SK-N-SH treated with all-trans-retinoic acid at 6 μM for 48 hours (cell line): ENCODE results near the gene HSF4.

ENCODE experiments used
- ATAC-seq: fragments of 200-7000 bp; cut with Tn5 transposase; 3 replicates; pipeline ENCODE4 v1.9.1; 2020; ENCODE audit warnings: mild to moderate bottlenecking, moderate library complexity
- ARNTL ChIP-seq: fragments of 450-650 bp; formaldehyde crosslinking; IDR thresholded peaks from 2 replicates; pipeline ENCODE4 v1.5.0; 2020; ENCODE audit warnings: low read depth, mild to moderate bottlenecking, moderate library complexity, borderline replicate concordance
- BACH2 ChIP-seq: fragments of 250-450 bp; sonication (Bioruptor Pico); IDR thresholded peaks from 2 replicates; pipeline ENCODE4 v1.9.0; 2021; ENCODE audit warnings: mild to moderate bottlenecking, borderline replicate concordance
- CSDC2 ChIP-seq: fragments of 250-450 bp; sonication (Bioruptor Pico); IDR thresholded peaks from 2 replicates; pipeline ENCODE4 v1.5.0; 2020; ENCODE audit warnings: mild to moderate bottlenecking, moderate library complexity
- GLIS3 ChIP-seq: fragments of 250-450 bp; sonication (Bioruptor Pico); IDR thresholded peaks from 2 replicates; pipeline ENCODE4 v1.5.0; 2020; ENCODE audit warnings: mild to moderate bottlenecking, moderate library complexity
- ISL1 ChIP-seq: fragments of 250-450 bp; sonication (Bioruptor Pico); IDR thresholded peaks from 2 replicates; pipeline ENCODE4 v2.1.2; 2022; ENCODE audit warnings: mild to moderate bottlenecking, moderate library complexity
- OSR1 ChIP-seq: fragments of 250-450 bp; sonication (Bioruptor Pico); IDR thresholded peaks from 2 replicates; pipeline ENCODE4 v1.8.0; 2022; ENCODE audit warnings: moderate library complexity, mild to moderate bottlenecking, inconsistent platforms
- POU6F1 ChIP-seq: fragments of 250-450 bp; sonication (Bioruptor Pico); IDR thresholded peaks from 2 replicates; pipeline ENCODE4 v1.8.0; 2021; ENCODE audit warnings: low read depth, mild to moderate bottlenecking, moderate library complexity, borderline replicate concordance
- PPARA ChIP-seq: fragments of 250-450 bp; sonication (Bioruptor Pico); IDR thresholded peaks from 2 replicates; pipeline ENCODE4 v1.5.0; 2020; ENCODE audit warnings: mild to moderate bottlenecking, borderline replicate concordance
- RARB ChIP-seq: fragments of 250-450 bp; sonication (Bioruptor Pico); IDR thresholded peaks from 2 replicates; pipeline ENCODE4 v1.8.0; 2021; ENCODE audit warnings: mild to moderate bottlenecking, moderate library complexity
- TCF4 ChIP-seq: fragments of 250-450 bp; sonication (Bioruptor Pico); IDR thresholded peaks from 2 replicates; pipeline ENCODE4 v1.8.0; 2021; ENCODE audit warnings: mild to moderate bottlenecking, moderate library complexity, borderline replicate concordance
- TOX ChIP-seq: fragments of 250-450 bp; sonication (Bioruptor Pico); IDR thresholded peaks from 2 replicates; pipeline ENCODE4 v1.8.0; 2021; ENCODE audit warnings: mild to moderate bottlenecking, moderate library complexity, borderline replicate concordance
- ZC3H10 ChIP-seq: fragments of 250-450 bp; sonication (Bioruptor Pico); IDR thresholded peaks from 2 replicates; pipeline ENCODE4 v1.5.1; 2021; ENCODE audit warnings: mild to moderate bottlenecking, moderate library complexity
- ZFP3 ChIP-seq: fragments of 250-450 bp; sonication (Bioruptor Pico); IDR thresholded peaks from 2 replicates; pipeline ENCODE4 v1.5.0; 2020; ENCODE audit warnings: mild to moderate bottlenecking, moderate library complexity
- ZFP30 ChIP-seq: fragments of 450-650 bp; formaldehyde crosslinking; IDR thresholded peaks from 2 replicates; pipeline ENCODE4 v1.5.0; 2022; ENCODE audit warnings: mild to moderate bottlenecking, moderate library complexity
- ZNF565 ChIP-seq: fragments of 450-650 bp; formaldehyde crosslinking; conservative IDR thresholded peaks from 2 replicates; pipeline ENCODE4 v1.5.0; 2020; ENCODE audit warnings: low read depth, mild to moderate bottlenecking, moderate library complexity
- ZNF70 ChIP-seq: fragments of 450-650 bp; formaldehyde crosslinking; IDR thresholded peaks from 2 replicates; pipeline ENCODE4 v1.5.0; 2020; ENCODE audit warnings: mild to moderate bottlenecking, moderate library complexity
- ZNF8 ChIP-seq: fragments of 450-650 bp; formaldehyde crosslinking; IDR thresholded peaks from 2 replicates; pipeline ENCODE4 v1.5.0; 2020; ENCODE audit warnings: mild to moderate bottlenecking, moderate library complexity
- TF ChIP-seq, protein P1 (sequence below): fragments of 250-450 bp; sonication (Bioruptor Pico); IDR thresholded peaks from 2 replicates; pipeline ENCODE4 v1.8.0; 2020; ENCODE audit warnings: mild to moderate bottlenecking, moderate library complexity, borderline replicate concordance
- TF ChIP-seq, protein P2 (sequence below): fragments of 250-450 bp; sonication (Bioruptor Pico); IDR thresholded peaks from 2 replicates; pipeline ENCODE4 v1.5.1; 2020; ENCODE audit warnings: low read depth, mild to moderate bottlenecking, moderate library complexity

HSF4 gene

GRCh38 chr16:67190041-67190440 is 25.5 kb downstream of the HSF4 start, which contains the start of gene EXOC3L1:
Gene EXOC3L1 (minus strand): TSS chr16:67190136. CDS start chr16:67189676, 460 bp downstream.
- TF ChIP-seq ARNTL (CRISPR knock-in tag) (no peak), CSDC2 (CRISPR knock-in tag) (no peak), GLIS3 (CRISPR knock-in tag) (no peak), TCF4 (no peak), OSR1 (no peak), ZNF565 (CRISPR knock-in tag) (no peak), ZFP30 (no peak), TOX (CRISPR knock-in tag) (no peak), ZNF8 (CRISPR knock-in tag) (no peak), BACH2 (CRISPR knock-in tag) (no peak), POU6F1 (CRISPR knock-in tag) (no peak), ZFP3 (no peak), PPARA (CRISPR knock-in tag) (no peak)
- TF ChIP-seq, protein P1, sequence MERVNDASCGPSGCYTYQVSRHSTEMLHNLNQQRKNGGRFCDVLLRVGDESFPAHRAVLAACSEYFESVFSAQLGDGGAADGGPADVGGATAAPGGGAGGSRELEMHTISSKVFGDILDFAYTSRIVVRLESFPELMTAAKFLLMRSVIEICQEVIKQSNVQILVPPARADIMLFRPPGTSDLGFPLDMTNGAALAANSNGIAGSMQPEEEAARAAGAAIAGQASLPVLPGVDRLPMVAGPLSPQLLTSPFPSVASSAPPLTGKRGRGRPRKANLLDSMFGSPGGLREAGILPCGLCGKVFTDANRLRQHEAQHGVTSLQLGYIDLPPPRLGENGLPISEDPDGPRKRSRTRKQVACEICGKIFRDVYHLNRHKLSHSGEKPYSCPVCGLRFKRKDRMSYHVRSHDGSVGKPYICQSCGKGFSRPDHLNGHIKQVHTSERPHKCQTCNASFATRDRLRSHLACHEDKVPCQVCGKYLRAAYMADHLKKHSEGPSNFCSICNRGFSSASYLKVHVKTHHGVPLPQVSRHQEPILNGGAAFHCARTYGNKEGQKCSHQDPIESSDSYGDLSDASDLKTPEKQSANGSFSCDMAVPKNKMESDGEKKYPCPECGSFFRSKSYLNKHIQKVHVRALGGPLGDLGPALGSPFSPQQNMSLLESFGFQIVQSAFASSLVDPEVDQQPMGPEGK (CRISPR knock-in tag), result no peak
- no peak for ATAC-seq

DNA sequence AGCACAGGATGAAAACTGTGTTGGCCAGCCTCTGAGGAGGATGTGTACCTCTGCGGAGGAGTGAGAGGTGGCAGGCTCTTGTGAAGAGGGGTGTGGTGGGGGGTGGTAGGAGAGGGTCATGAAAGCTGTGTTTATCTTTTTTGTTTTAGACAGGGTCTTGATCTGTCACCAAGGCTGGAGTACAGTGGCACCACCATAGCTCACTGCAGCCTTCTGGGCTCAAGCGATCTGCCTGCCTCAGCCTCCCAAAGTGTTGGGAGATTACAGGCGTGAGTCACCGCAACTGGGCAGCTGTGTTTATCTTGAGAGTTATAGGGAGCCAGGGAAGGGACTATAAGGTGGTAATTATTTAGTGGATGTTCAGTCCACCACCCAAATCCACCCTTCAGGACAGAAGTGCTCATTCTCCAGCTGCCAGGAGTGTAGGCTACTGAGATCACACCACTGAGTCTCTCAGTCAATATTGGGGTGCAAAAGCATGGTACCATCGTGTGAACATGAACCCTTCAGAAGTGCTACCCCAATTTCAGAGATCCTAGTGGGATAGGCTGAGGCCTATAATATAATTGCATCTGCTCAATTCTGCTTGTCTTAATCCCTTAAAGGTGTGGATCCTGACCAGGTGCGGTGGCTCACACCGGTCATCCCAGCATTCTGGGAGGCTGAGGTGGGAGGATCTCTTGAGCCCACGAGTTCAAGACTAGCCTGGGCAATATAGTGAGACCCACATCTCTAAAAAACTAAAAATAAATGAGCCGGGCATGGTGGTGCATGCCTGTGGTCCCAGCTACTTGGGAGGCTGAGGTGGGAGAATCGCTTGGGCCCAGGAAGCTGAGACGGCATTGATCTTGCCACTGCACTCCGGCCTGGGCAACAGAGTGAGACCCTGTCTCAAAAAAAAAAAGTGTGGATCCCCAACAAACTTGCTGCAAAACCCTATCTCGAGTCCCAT is 26.2 kb downstream of the HSF4 start:
- TF ChIP-seq ZC3H10 (CRISPR knock-in tag) (no peak), ZNF8 (CRISPR knock-in tag) (no peak), RARB (no peak), TOX (CRISPR knock-in tag) (no peak), PPARA (CRISPR knock-in tag) (no peak), ISL1 (CRISPR knock-in tag) (no peak), TCF4 (no peak), ARNTL (CRISPR knock-in tag) (no peak), CSDC2 (CRISPR knock-in tag) (no peak), GLIS3 (CRISPR knock-in tag) (no peak), ZFP3 (no peak), ZNF565 (CRISPR knock-in tag) (no peak), ZNF70 (CRISPR knock-in tag) (no peak), ZFP30 (no peak)
- TF ChIP-seq, protein P2, sequence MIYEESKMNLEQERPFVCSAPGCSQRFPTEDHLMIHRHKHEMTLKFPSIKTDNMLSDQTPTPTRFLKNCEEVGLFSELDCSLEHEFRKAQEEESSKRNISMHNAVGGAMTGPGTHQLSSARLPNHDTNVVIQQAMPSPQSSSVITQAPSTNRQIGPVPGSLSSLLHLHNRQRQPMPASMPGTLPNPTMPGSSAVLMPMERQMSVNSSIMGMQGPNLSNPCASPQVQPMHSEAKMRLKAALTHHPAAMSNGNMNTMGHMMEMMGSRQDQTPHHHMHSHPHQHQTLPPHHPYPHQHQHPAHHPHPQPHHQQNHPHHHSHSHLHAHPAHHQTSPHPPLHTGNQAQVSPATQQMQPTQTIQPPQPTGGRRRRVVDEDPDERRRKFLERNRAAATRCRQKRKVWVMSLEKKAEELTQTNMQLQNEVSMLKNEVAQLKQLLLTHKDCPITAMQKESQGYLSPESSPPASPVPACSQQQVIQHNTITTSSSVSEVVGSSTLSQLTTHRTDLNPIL, result no peak
- TF ChIP-seq, protein P1 (CRISPR knock-in tag), result no peak
- TF ChIP-seq, all 23 proteins: peak for 0
- ATAC-seq, result no peak

GRCh38 chr16:67191411-67191994 is 27.0 kb downstream of the HSF4 start:
- TF ChIP-seq RARB, result no peak
- TF ChIP-seq, all 23 proteins: peak for 0
- peak; percentile 21; the same call in 2 of the 3 replicates for ATAC-seq
